GM06990 (cell line): ENCODE measurements around the gene NEB.

ENCODE experiments used
- DNase-seq: peaks from one replicate; pipeline ENCODE4 v3.0.0-alpha.2; 2011; ENCODE audit not compliant: insufficient read length; ENCODE audit errors: extremely low read depth
- H3K27me3 ChIP-seq: replicated peaks from 2 replicates; pipeline ENCODE4 v1.6.0; 2011; ENCODE audit warnings: low read length; ENCODE audit not compliant: control insufficient read depth, insufficient read depth
- H3K36me3 ChIP-seq: 2 replicates; pipeline ENCODE4 v1.5.1; 2011; ENCODE audit warnings: low read length; ENCODE audit not compliant: control insufficient read depth, insufficient read depth
- H3K4me3 ChIP-seq: replicated peaks from 2 replicates; pipeline ENCODE4 v1.5.1; 2011; ENCODE audit warnings: low read depth, mild to moderate bottlenecking, control low read depth, low read length
- CTCF ChIP-seq: IDR thresholded peaks from 2 replicates; pipeline ENCODE4 v1.5.1; 2011; ENCODE audit warnings: low read length, control low read depth, mild to moderate bottlenecking, inconsistent platforms; ENCODE audit not compliant: insufficient read depth, poor library complexity, severe bottlenecking

NEB gene

DNA sequence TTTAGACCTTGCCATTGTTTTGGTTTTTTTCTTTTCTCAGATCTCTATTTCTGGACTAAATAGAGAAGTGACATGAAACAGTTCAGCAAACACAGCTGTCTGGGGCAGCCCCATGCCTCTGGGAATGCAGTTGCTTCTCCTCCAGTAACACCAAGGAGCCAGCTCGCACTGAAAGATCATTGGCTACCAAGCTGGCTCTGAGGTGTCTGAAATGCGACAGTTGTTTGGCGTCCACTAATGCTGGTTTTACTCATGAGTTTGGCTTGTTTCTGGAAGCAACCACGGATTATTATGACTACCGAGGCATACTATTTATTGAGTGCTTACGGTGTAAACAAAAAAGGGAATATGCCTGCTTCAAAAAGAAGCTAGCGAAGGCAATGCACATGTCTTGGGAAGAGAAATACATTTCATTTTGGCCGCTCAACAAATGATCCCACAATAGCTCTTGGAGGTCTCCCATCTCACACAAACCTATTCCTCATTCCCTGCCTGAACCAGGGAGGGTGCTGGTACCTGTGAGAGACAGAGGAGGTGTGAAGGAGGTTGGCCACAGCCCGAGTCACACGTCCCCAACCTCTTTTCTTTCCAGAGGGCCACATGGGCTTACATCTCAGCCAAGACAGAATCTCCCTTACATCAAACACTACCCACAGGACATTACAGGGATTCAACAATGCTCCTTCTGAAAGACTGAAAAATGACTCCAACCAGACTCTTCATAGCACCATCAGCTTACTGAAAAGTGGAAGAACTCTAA lies 37.5 kb upstream of the NEB start:
- Histone ChIP-seq H3K4me3 (no peak overlapping the region), H3K36me3 (no peaks in the 10 kb centered on the region), H3K27me3 (no peaks in the 10 kb centered on the region)
- no peak for TF ChIP-seq CTCF
- peak; percentile 75 for DNase-seq

GRCh38 chr2:151770995-151771394 lies 36.7 kb upstream of the NEB start:
- no peak for TF ChIP-seq CTCF
- Histone ChIP-seq H3K36me3 (no peaks in the 10 kb centered on the region), H3K4me3 (no peak overlapping the region), H3K27me3 (no peaks in the 10 kb centered on the region)
- no peak for DNase-seq

DNA sequence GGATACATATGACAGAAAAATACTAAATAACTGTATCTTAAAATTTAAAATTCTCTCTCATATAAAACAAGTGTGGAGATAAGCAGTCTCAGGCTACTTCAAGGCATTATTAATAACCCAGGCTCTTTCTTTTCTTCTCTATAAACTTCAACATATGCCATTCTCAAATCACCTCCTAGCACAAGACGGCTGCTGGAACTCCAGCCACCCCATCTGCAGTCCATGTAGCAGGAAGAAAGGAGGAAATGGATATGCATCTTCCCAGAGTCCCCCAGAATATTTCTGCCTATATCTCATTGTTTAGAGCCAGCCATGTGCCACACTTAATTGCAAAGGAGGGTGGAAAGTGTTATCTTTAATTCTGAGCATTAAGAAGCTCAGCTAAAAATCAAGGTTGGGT lies 35.3 kb upstream of the NEB start:
- Histone ChIP-seq H3K4me3 (no peak overlapping the region), H3K27me3 (no peaks in the 10 kb centered on the region), H3K36me3 (no peaks in the 10 kb centered on the region)
- TF ChIP-seq CTCF, result no peak
- DNase-seq, result no peak

- DNase-seq, result no peak
- H3K4me3 ChIP-seq, result no peak overlapping the region
- TF ChIP-seq CTCF, result no peak
Measured at GRCh38 chr2:151767536-151767935, 33.3 kb upstream of the NEB start.

DNA sequence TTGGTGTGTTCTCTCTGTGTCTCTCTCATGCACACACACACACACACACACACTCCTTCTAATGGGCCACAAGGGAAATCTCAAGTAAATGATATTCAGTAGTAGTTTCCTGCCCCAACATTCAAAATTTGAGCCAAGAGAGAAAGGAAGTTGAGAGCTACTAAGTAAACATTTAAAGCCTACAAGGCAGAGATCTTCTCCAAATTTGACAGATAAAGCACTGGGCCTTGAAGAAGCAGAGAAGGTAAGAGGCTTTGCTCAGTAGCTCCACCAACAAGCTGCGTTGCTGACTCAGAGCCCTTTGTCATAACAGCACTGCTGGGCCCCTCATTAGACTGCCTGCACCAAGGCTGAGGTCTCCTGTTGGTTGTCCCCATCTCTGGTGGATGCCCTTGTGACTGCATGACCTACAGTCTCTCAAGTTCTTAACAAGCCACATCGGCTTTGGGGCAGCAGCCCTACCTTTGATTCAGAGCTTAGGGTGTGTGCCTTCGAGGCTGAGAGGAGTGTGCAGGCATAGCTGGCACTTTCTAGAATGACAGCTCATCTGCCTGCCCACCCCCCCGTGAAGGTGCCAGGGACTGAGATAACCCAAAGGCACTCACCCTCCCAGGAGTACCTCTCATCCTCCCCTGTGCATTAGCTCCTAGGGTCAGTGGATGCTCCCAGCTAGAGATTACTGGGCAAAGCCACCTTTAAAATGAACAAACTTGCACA lies 32.3 kb upstream of the NEB start:
- DNase-seq, result peak; percentile 34
- H3K4me3 ChIP-seq, result no peak overlapping the region
- no peaks in the 10 kb centered on the region for H3K27me3 ChIP-seq
- H3K36me3 ChIP-seq, result no peaks in the 10 kb centered on the region
- TF ChIP-seq CTCF, result no peak

More at GRCh38 chr2:151767536-151767935, 33.3 kb upstream of the NEB start:
- no peaks in the 10 kb centered on the region for H3K27me3 ChIP-seq
- no peaks in the 10 kb centered on the region for H3K36me3 ChIP-seq
